Chondrocyte (in vitro differentiated cells): ENCODE data around the gene PCDHA12. TPM values are rescaled to one million over a fixed set of nuclear protein-coding genes. Genes with fewer than 3 reads are reported as not detected.

Experiments
- DNase-seq: peaks from one replicate; pipeline ENCODE4 v3.0.0; 2021; ENCODE audit warnings: mixed read lengths, low spot score
- H3K27ac Mint-ChIP-seq: one replicate; pipeline ENCODE4 v1.8.0; 2021; ENCODE audit warnings: mild to moderate bottlenecking, moderate library complexity, mixed read lengths; ENCODE audit not compliant: unreplicated experiment
- H3K27me3 Mint-ChIP-seq: 2 replicates; pipeline ENCODE4 v1.8.0; 2021; ENCODE audit warnings: low read depth, mixed read lengths
- H3K36me3 Mint-ChIP-seq: 2 replicates; pipeline ENCODE4 v1.8.0; 2021; ENCODE audit warnings: low read depth, mixed read lengths
- H3K4me1 Mint-ChIP-seq: 2 replicates; pipeline ENCODE4 v1.8.0; 2021; ENCODE audit warnings: low read depth, mild to moderate bottlenecking, mixed read lengths
- H3K4me3 Mint-ChIP-seq: one replicate; pipeline ENCODE4 v1.8.0; 2021; ENCODE audit warnings: mild to moderate bottlenecking, moderate library complexity, mixed read lengths; ENCODE audit not compliant: unreplicated experiment
- H3K9me3 Mint-ChIP-seq: 2 replicates; pipeline ENCODE4 v1.8.0; 2021; ENCODE audit warnings: low read depth, mixed read lengths
- CTCF ChIP-seq: fragments of 200-600 bp; sonication (generic); IDR thresholded peaks from 2 replicates; pipeline ENCODE4 v1.5.0; 2021; ENCODE audit warnings: antibody characterized with exemption, mild to moderate bottlenecking, moderate library complexity
- total RNA-seq: library from RNA; stranded (reverse); gene quantifications from 3 replicates; pipeline ENCODE4 v1.2.1, GENCODE V29; 2021

Gene PCDHA12
- total RNA-seq, 1 donor from 2014 or later: 23.6 TPM

- Mint-ChIP-seq H3K4me1 (peaks cover 18% of the 10 kb centered on the region), H3K27ac (no peak overlapping the region), H3K9me3 (no peaks in the 10 kb centered on the region), H3K4me3 (no peak overlapping the region), H3K27me3 (no peaks in the 10 kb centered on the region), H3K36me3 (no peaks in the 10 kb centered on the region)
- no peak for DNase-seq
- no peak for TF ChIP-seq CTCF
Observed at GRCh38 chr5:140923601-140924000, 48.5 kb downstream of the PCDHA12 start.

DNA sequence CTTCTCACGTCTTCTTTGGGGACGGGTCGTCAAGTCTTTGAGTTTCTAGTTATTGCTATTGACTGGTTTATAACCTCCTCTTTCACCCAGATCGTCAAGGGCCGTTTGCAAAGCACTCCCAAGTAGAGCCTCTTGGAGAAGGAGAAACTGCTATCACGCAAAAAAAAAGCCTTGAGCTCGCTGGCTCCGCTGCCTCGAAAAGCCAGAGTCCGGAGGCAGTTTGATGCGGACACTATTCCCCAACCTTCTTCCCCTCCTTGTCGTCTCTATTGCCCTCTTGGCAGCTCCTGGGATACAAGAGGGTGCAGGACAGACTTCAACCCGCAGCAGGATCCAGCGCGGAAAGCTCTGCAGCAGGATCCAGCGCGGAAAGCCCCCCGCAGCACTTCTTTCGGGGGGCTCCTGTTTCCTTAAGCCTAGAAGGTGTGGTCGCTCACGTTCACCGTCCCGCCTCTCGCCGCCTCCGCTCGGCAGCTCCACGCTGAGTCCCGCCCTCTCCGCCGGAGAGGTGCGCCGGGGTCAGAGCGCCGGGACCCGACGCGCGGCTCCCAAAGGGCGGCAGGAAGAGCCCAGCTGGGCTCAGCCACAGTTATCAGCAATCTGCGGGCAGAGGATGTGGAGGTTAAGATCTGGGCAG, 50.8 kb downstream of the PCDHA12 start, which contains the start of gene PCDHAC1:
PCDHAC1 (plus strand) TSS at position 494 of the 637 bp plus-strand sequence. CDS start 594 bp downstream, outside the sequence.
- no peak for TF ChIP-seq CTCF

GRCh38 chr5:140926443-140927227, 51.5 kb downstream of the PCDHA12 start:
- H3K27ac Mint-ChIP-seq: peak overlapping the region; percentile 86
- H3K4me3 Mint-ChIP-seq: peak overlapping the region; percentile 80
- H3K27me3 Mint-ChIP-seq: no peaks in the 10 kb centered on the region
- DNase-seq: peak; percentile 97
- H3K36me3 Mint-ChIP-seq: no peaks in the 10 kb centered on the region
- H3K9me3 Mint-ChIP-seq: no peaks in the 10 kb centered on the region
- TF ChIP-seq CTCF: peak; percentile 99
- H3K4me1 Mint-ChIP-seq: peaks cover 18% of the 10 kb centered on the region

More for the DNA sequence above, 50.8 kb downstream of the PCDHA12 start, which contains the start of gene PCDHAC1:
- H3K4me1 Mint-ChIP-seq: peaks cover 18% of the 10 kb centered on the region
- peak within 1 kb of the TSS; percentile 86 for H3K27ac Mint-ChIP-seq
- H3K9me3 Mint-ChIP-seq: no peaks in the 10 kb centered on the region
- DNase-seq: no peak
- no peaks in the 10 kb centered on the region for H3K27me3 Mint-ChIP-seq
- H3K36me3 Mint-ChIP-seq: no peaks in the 10 kb centered on the region
- H3K4me3 Mint-ChIP-seq: peak within 1 kb of the TSS; percentile 80

GRCh38 chr5:140927228-140927573, 52.1 kb downstream of the PCDHA12 start:
- H3K27ac Mint-ChIP-seq: peak overlapping the region; percentile 86
- TF ChIP-seq CTCF: no peak
- no peaks in the 10 kb centered on the region for H3K27me3 Mint-ChIP-seq
- H3K4me1 Mint-ChIP-seq: peaks cover 18% of the 10 kb centered on the region
- no peaks in the 10 kb centered on the region for H3K9me3 Mint-ChIP-seq
- H3K4me3 Mint-ChIP-seq: peak overlapping the region; percentile 80
- no peaks in the 10 kb centered on the region for H3K36me3 Mint-ChIP-seq
- no peak for DNase-seq

Other genes starting within 250 kb of the PCDHA12 start
- not detected in 3 replicates for gene CD14, start 242.1 kb upstream of the PCDHA12 start, total RNA-seq
- gene TMCO6, start 235.9 kb upstream of the PCDHA12 start, total RNA-seq: 4.9 to 7.4 TPM (median 6.6 TPM) in 3 replicates
- 41.2 to 50.5 TPM (median 43.4 TPM) in 3 replicates for gene NDUFA2, start 227.7 kb upstream of the PCDHA12 start, total RNA-seq
- 56.6 to 81.4 TPM (median 59.7 TPM) in 3 replicates for gene IK, start 227.5 kb upstream of the PCDHA12 start, total RNA-seq
- gene WDR55, start 210.4 kb upstream of the PCDHA12 start, total RNA-seq: 24.5 to 31.4 TPM (median 24.6 TPM) in 3 replicates
- gene DND1, start 201.7 kb upstream of the PCDHA12 start, total RNA-seq: 1.3 to 1.5 TPM (median 1.3 TPM) in 3 replicates
- gene HARS1, start 183.9 kb upstream of the PCDHA12 start, total RNA-seq: 62.9 to 83.4 TPM (median 67.5 TPM) in 3 replicates
- 22.8 to 27.4 TPM (median 22.8 TPM) in 3 replicates for gene HARS2, start 183.9 kb upstream of the PCDHA12 start, total RNA-seq
- gene ZMAT2, start 174.9 kb upstream of the PCDHA12 start, total RNA-seq: 37.0 to 50.3 TPM (median 39.2 TPM) in 3 replicates
- not detected in 3 replicates for gene PCDHA1, start 89.2 kb upstream of the PCDHA12 start, total RNA-seq
- gene PCDHA2, start 80.5 kb upstream of the PCDHA12 start, total RNA-seq: 0.75 to 1.2 TPM (median 0.77 TPM) in 3 replicates
- 0.19 to 0.28 TPM (median 0.20 TPM) in 3 replicates for gene PCDHA3, start 74.3 kb upstream of the PCDHA12 start, total RNA-seq
- 7.1 to 11.1 TPM (median 8.3 TPM) in 3 replicates for gene PCDHA4, start 68.2 kb upstream of the PCDHA12 start, total RNA-seq
- 0.32 to 0.99 TPM (median 0.62 TPM) in 3 replicates for gene PCDHA5, start 53.7 kb upstream of the PCDHA12 start, total RNA-seq
- gene PCDHA6, start 47.3 kb upstream of the PCDHA12 start, total RNA-seq: 20.5 to 23.5 TPM (median 20.6 TPM) in 3 replicates
- gene PCDHA7, start 41.0 kb upstream of the PCDHA12 start, total RNA-seq: 1.4 to 1.9 TPM (median 1.5 TPM) in 3 replicates
- gene PCDHA8, start 34.1 kb upstream of the PCDHA12 start, total RNA-seq: 0.97 to 2.4 TPM (median 1.1 TPM) in 3 replicates
- 1.2 to 2.0 TPM (median 1.3 TPM) in 3 replicates for gene PCDHA9, start 26.9 kb upstream of the PCDHA12 start, total RNA-seq
- gene PCDHA10, start 19.4 kb upstream of the PCDHA12 start, total RNA-seq: 6.7 to 21.2 TPM (median 20.5 TPM) in 3 replicates
- gene PCDHA11, start 6.4 kb upstream of the PCDHA12 start, total RNA-seq: 6.0 to 10.7 TPM (median 6.1 TPM) in 3 replicates
- 1.1 to 2.0 TPM (median 1.3 TPM) in 3 replicates for gene PCDHA13, start 6.8 kb downstream of the PCDHA12 start, total RNA-seq
- 5.8 to 7.2 TPM (median 7.1 TPM) in 3 replicates for gene PCDHAC1, start 51.0 kb downstream of the PCDHA12 start, total RNA-seq
- gene PCDHAC2, start 91.2 kb downstream of the PCDHA12 start, total RNA-seq: 4.9 to 7.1 TPM (median 6.7 TPM) in 3 replicates
- gene PCDHB1, start 176.1 kb downstream of the PCDHA12 start, total RNA-seq: 0.05 TPM in 1 of 3 replicates, not detected in the others
- gene PCDHB2, start 219.3 kb downstream of the PCDHA12 start, total RNA-seq: 60.5 to 90.1 TPM (median 64.5 TPM) in 3 replicates
- 5.6 to 12.1 TPM (median 5.6 TPM) in 3 replicates for gene PCDHB3, start 225.2 kb downstream of the PCDHA12 start, total RNA-seq
- gene PCDHB4, start 246.5 kb downstream of the PCDHA12 start, total RNA-seq: 2.0 to 5.4 TPM (median 2.0 TPM) in 3 replicates